GM15510 (cell line): ENCODE results near the gene UBXN6.

Experiments used
- POLR2A ChIP-seq: IDR thresholded peaks from 3 replicates; pipeline ENCODE4 v1.6.1; 2011; ENCODE audit warnings: borderline replicate concordance; ENCODE audit not compliant: insufficient read length; ENCODE audit errors: extremely low read depth

UBXN6 gene

GRCh38 chr19:4423416-4424126 lies 34.0 kb downstream of the UBXN6 start:
- TF ChIP-seq POLR2A, result no peak

DNA sequence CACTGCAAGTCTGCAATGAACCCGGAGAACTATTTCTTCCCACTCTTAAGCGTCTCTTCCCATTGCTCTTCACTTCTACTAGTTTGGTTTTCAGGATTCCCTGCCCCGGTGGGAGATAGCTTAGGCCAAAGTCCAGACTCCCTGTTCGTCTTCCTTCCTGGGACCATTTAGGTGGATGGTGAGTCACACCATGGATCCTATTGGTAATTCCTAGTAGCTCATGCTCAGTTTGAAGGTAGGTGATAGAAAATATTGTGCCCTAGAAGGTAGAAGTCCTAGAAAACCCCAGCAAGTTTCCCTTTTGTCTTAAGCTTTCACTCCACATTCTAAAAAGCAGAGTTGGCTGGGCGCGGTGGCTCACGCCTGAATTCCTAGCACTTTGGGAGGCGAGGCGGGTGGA lies 41.3 kb downstream of the UBXN6 start:
- TF ChIP-seq POLR2A, result no peak

DNA sequence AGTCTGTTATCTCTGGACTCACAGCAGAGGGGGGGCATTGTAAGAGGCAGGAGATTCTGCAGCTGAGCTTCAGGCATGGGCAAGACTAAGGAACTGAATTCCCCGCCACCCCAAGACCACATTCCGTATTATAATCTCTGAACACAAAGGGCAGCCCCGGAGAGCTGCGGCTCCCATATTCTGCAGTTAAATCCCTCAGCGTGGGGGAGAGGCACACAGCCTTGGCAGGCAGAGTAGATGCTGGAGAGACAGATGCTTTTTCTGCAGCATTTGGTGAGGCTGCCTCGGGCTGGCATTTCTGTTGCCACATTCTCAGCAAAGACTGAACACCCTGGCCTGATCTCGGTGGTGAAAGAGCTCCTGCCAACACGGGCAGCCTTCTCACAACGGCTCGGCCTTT lies 42.2 kb downstream of the UBXN6 start:
- no peak for TF ChIP-seq POLR2A

- TF ChIP-seq POLR2A, result no peak
These were observed 42.7 kb downstream of the UBXN6 start for GRCh38 chr19:4414800-4415321.

- TF ChIP-seq POLR2A, result no peak
These were observed 43.3 kb downstream of the UBXN6 start for GRCh38 chr19:4414144-4414799.

DNA sequence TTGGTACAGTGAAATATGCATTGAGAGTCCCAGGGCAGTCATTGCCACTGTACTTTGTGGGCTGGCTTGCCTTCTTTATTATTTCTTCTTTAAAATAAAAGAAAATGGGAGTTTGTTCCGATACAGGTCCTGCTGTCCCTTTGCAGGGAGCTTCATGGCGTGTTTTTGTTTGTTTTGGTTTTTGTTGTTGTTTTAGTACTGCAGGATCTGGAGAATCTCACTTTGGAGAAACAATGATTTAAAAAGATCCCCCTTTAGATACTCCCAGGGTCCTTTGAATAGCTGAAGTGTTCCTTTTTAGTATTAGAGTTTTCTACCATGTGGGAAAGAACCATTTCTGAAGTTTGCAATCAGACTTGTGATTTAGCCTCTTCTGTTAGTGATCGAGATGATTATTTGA lies 44.0 kb downstream of the UBXN6 start:
- TF ChIP-seq POLR2A, result no peak

- TF ChIP-seq POLR2A, result no peak
These were observed 48.3 kb downstream of the UBXN6 start for GRCh38 chr19:4409123-4409933.

DNA sequence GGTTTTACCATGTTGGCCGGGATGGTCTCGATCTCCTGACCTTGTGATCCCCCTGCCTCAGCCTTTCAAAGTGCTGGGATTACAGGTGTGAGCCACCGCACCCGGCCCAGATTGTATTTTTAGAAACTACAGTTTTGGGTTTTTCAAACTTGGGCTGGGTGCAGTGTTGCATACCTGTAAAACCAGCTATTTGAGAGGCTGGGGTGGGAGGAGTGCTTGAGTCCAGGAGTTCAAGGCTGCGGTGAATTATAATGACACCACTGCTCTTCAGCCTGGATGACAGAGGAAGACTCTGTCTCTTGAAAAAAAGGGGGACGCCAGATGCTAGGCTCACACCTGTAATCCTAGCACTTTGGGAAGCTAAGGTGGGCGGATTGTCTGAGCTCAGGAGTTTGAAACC lies 51.0 kb downstream of the UBXN6 start:
- no peak for TF ChIP-seq POLR2A

GRCh38 chr19:4405977-4406376 lies 51.6 kb downstream of the UBXN6 start:
- TF ChIP-seq POLR2A, result no peak

DNA sequence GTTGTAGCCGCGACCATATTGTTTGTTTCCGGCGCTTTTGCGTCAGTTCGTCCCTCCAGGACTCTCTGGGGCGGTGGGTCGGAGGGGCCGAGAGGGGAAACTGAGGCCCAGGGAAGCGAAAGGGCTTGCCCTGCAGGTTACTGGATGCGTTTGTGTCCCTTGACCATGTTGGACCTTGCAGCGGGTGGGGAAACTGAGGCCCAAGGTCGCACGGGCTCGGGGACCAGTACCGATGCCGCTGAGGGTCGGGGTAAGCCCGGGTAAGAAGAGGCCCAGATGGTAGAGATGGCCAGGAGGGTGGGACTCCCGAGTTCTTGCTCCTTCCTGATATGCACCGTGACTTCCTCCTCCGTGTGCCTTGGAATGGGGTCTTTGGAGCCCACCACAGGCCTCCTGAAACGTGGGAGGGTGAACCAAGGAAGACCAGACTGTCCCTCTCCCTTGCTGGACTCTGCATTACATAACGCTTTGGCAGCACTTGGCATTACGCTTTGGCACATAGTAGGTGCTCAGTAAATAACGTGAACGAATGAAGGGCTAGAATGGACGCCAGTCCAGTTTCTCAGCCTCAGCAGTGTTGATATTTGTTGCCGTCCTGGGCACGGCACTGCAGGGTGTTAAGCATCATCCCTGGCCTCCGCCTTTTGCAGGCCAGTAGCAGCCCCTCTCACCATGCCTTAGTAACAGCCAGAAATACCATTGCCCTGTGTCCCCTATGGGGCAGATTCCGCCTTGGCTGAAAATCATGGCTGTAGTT lies 54.4 kb downstream of the UBXN6 start:
- TF ChIP-seq POLR2A, result no peak

GRCh38 chr19:4402171-4403004 lies 55.2 kb downstream of the UBXN6 start, which contains the start of gene CHAF1A:
Gene CHAF1A, plus strand, starts transcription at chr19:4402640. Its CDS starts 123 bp downstream, at chr19:4402763.
- peak; percentile 69 for TF ChIP-seq POLR2A

- no peak for TF ChIP-seq POLR2A
These were observed 55.8 kb downstream of the UBXN6 start for GRCh38 chr19:4401769-4402170.

DNA sequence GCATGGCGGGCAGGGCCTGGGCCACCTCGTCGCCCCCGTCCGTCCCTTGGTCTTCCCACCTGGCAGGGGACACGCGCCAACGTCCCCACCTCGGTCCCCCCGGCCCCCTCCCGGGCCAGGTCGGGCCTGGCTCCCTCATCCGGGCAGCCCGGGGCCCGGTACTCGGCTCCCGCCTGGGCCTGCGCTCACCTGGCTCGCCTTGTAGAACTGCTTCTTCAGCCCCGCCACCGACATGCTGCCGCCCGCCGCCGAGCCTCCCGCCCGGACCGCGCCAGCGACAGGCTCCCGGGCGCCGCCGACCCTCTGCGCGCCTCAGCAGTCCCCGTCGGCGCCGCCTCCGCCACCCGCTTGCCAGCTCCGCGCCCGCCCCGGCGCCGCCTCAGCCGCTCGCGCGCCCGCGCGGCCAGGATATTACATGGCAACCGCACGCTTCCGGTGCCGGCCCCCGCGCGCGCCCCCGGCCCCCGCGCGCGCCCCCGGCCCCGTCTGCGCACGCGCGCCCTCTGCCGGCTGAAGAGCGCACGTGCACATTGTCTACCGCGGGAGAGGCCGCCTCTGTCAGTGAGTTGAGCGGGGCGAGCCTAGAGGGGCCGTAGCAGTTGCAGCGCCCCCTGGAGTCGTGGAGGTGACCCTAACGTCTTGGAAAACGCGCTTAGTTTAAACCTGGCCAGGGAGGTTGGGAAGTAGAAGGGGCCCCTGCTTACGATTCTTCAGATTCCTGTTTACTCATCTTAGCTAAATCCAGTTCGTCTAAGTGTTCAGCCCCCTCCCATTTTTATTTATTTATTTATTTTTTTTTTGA lies 57.3 kb downstream of the UBXN6 start, which contains the start of gene SH3GL1:
SH3GL1 (minus strand) TSS at position 413 of the 802 bp plus-strand sequence; CDS start at position 234, 179 bp downstream.
- peak; percentile 87 for TF ChIP-seq POLR2A
